ENCODE data around the gene ZFP90.

GRCh38 chr16:68535331-68535730, 3.8 kb upstream of the ZFP90 start:
- no peak for TF ChIP-seq CTCF (IDR thresholded peaks at IDR 0.05)
- TF ChIP-seq POLR2A (IDR thresholded peaks at IDR 0.05): no peak
